ENCODE data around the gene UNC5C.

The UNC5C gene

GRCh38 chr4:95469617-95470016 is 79.2 kb downstream of the UNC5C start:
- H3K27ac ChIP-seq (ENCODE audit: extremely low read depth, low read depth, low read length), result no peak overlapping the region
- ChIA-PET CTCF (no interaction called here), POLR2A (no interaction called here)
- no peaks in the 10 kb centered on the region for H3K4me1 ChIP-seq (ENCODE audit: control insufficient read depth, insufficient read depth, low read length)
- H3K9me3 ChIP-seq (ENCODE audit: control insufficient read depth, insufficient read depth, low read depth, low read length), result no peaks in the 10 kb centered on the region
- TF ChIP-seq ZNF362 (tag by site-specific recombination; IDR thresholded peaks at IDR 0.05) (no peak), AEBP2 (tag by site-specific recombination; IDR thresholded peaks at IDR 0.05; ENCODE audit: borderline replicate concordance) (no peak), ZNF623 (tag by site-specific recombination; IDR thresholded peaks at IDR 0.05) (no peak), CTCF (tag by site-specific recombination; IDR thresholded peaks at IDR 0.05) (no peak)
- H3K36me3 ChIP-seq (ENCODE audit: control insufficient read depth in 2 of 2, insufficient read depth in 1 of 2, low read length in 2 of 2), result no peaks in the 10 kb centered on the region
- H3K4me3 ChIP-seq (ENCODE audit: low read depth, low read length), result no peak overlapping the region

- H3K4me1 ChIP-seq (ENCODE audit: control insufficient read depth, insufficient read depth, low read length), result no peaks in the 10 kb centered on the region
- no peak overlapping the region for H3K27ac ChIP-seq (ENCODE audit: extremely low read depth, low read depth, low read length)
- ChIA-PET CTCF (no interaction called here), POLR2A (no interaction called here)
- no peak for TF ChIP-seq ZBTB11 (tag by site-specific recombination; conservative IDR thresholded peaks at IDR 0.05; ENCODE audit: low read depth)
- TF ChIP-seq ZBTB26 (tag by site-specific recombination; optimal IDR thresholded peaks at IDR 0.05), result no peak
- peak; percentile 50 for TF ChIP-seq SETDB1 (IDR thresholded peaks at IDR 0.05; ENCODE audit: insufficient read length, low read length)
- no peak for TF ChIP-seq ZSCAN30 (tag by site-specific recombination; IDR thresholded peaks at IDR 0.05)
- H3K4me3 ChIP-seq (ENCODE audit: low read depth, low read length), result no peak overlapping the region
- no peaks in the 10 kb centered on the region for H3K36me3 ChIP-seq (ENCODE audit: control insufficient read depth in 2 of 2, insufficient read depth in 1 of 2, low read length in 2 of 2)
- H3K9me3 ChIP-seq (ENCODE audit: control insufficient read depth, insufficient read depth, low read depth, low read length), result no peaks in the 10 kb centered on the region
Observed at GRCh38 chr4:95466791-95467190, 82.0 kb downstream of the UNC5C start.

- H3K4me1 ChIP-seq (ENCODE audit: control insufficient read depth, insufficient read depth, low read length), result no peaks in the 10 kb centered on the region
- H3K36me3 ChIP-seq (ENCODE audit: control insufficient read depth in 2 of 2, insufficient read depth in 1 of 2, low read length in 2 of 2), result no peaks in the 10 kb centered on the region
- no peaks in the 10 kb centered on the region for H3K9me3 ChIP-seq (ENCODE audit: control insufficient read depth, insufficient read depth, low read depth, low read length)
- H3K27ac ChIP-seq (ENCODE audit: extremely low read depth, low read depth, low read length), result no peak overlapping the region
- ChIA-PET CTCF (no interaction called here), POLR2A (no interaction called here)
- no peak overlapping the region for H3K4me3 ChIP-seq (ENCODE audit: low read depth, low read length)
- 0 out of 2 replicates have a peak, but pooled peaks have one; percentile 7 for TF ChIP-seq FEZF1 (tag by site-specific recombination; IDR thresholded peaks at IDR 0.05)
- no peak for TF ChIP-seq ZNF600 (tag by site-specific recombination; IDR thresholded peaks at IDR 0.05)
- TF ChIP-seq ZBTB11 (tag by site-specific recombination; conservative IDR thresholded peaks at IDR 0.05; ENCODE audit: low read depth), result no peak
- TF ChIP-seq KLF16 (tag by site-specific recombination; IDR thresholded peaks at IDR 0.05), result no peak
- TF ChIP-seq ZNF391 (tag by site-specific recombination; IDR thresholded peaks at IDR 0.05; ENCODE audit: borderline replicate concordance, low read depth), result no peak
- TF ChIP-seq ZNF639 (tag by site-specific recombination; IDR thresholded peaks at IDR 0.05), result no peak
- TF ChIP-seq ZNF26 (tag by site-specific recombination; IDR thresholded peaks at IDR 0.05), result no peak
Observed at GRCh38 chr4:95465010-95465409, 83.8 kb downstream of the UNC5C start.

Measured in HEK293 (cell line).